HEK293 (cell line): ENCODE results near the gene TMEM271.

Experiments used
- CTCF ChIA-PET: fragments of 350-600 bp; formaldehyde crosslinking; extraction: SDS; loops from one replicate; lab custom pipeline; 2021; ENCODE audit warnings: antibody characterized with exemption; lab: Yijun Ruan, JAX
- POLR2A ChIA-PET: fragments of 300-600 bp; formaldehyde crosslinking; extraction: SDS; loops from one replicate; lab custom pipeline; 2020; ENCODE audit warnings: antibody characterized with exemption, inconsistent platforms; lab: Yijun Ruan, JAX
- H3K27ac ChIP-seq: fragments of 200-500 bp; sonication (Bioruptor generic); 2 replicates; pipeline ENCODE4 v1.5.1; 2014; ENCODE audit warnings: low read depth, low read length, control low read depth, inconsistent platforms; ENCODE audit errors: extremely low read depth
- H3K36me3 ChIP-seq, 2 experiments: fragments of 200-500 bp in 1 of 2; sonication (Bioruptor generic) in 1 of 2; 1 replicate in 1 of 2; 2 replicates in 1 of 2; pipeline ENCODE4 v1.5.1; 2014 to 2017; ENCODE audit warnings: inconsistent platforms in 2 of 2, low read length in 2 of 2; ENCODE audit not compliant: control insufficient read depth in 2 of 2, insufficient read depth in 1 of 2
- H3K4me1 ChIP-seq: fragments of 200-500 bp; sonication (Bioruptor generic); 2 replicates; pipeline ENCODE4 v1.5.1; 2014; ENCODE audit warnings: mild to moderate bottlenecking, low read length, inconsistent platforms; ENCODE audit not compliant: control insufficient read depth, insufficient read depth
- H3K4me3 ChIP-seq: 2 replicates; pipeline ENCODE4 v1.5.1; 2011; ENCODE audit warnings: low read depth, mild to moderate bottlenecking, control low read depth, low read length, moderate library complexity
- H3K9me3 ChIP-seq: fragments of 200-500 bp; sonication (Bioruptor generic); 2 replicates; pipeline ENCODE4 v1.5.1; 2014; ENCODE audit warnings: low read depth, low read length, inconsistent platforms; ENCODE audit not compliant: control insufficient read depth, insufficient read depth
- BCL6B ChIP-seq: fragments of 450-650 bp; formaldehyde crosslinking; IDR thresholded peaks from 2 replicates; pipeline ENCODE4 v1.5.1; 2017; ENCODE audit warnings: missing biosample characterization, missing genetic modification characterization
- GLI2 ChIP-seq: fragments of 450-650 bp; formaldehyde crosslinking; IDR thresholded peaks from 2 replicates; pipeline ENCODE4; 2017; ENCODE audit warnings: missing biosample characterization, missing genetic modification characterization, low read depth, borderline replicate concordance
- ZNF10 ChIP-seq: fragments of 450-650 bp; formaldehyde crosslinking; IDR thresholded peaks from 2 replicates; pipeline ENCODE4 v1.5.1; 2017; ENCODE audit warnings: missing biosample characterization, missing genetic modification characterization
- ZNF133 ChIP-seq: fragments of 450-650 bp; formaldehyde crosslinking; IDR thresholded peaks from 2 replicates; pipeline ENCODE4 v1.5.1; 2016; ENCODE audit warnings: missing biosample characterization, missing genetic modification characterization
- ZNF202 ChIP-seq: fragments of 450-650 bp; formaldehyde crosslinking; IDR thresholded peaks from 2 replicates; pipeline ENCODE4 v1.5.1; 2016; ENCODE audit warnings: missing biosample characterization, missing genetic modification characterization, borderline replicate concordance
- ZNF221 ChIP-seq: fragments of 450-650 bp; formaldehyde crosslinking; IDR thresholded peaks from 2 replicates; pipeline ENCODE4 v1.5.1; 2017; ENCODE audit warnings: missing biosample characterization, missing genetic modification characterization, borderline replicate concordance
- ZNF239 ChIP-seq: fragments of 450-650 bp; formaldehyde crosslinking; IDR thresholded peaks from 2 replicates; pipeline ENCODE4 v1.5.1; 2016; ENCODE audit warnings: missing biosample characterization, missing genetic modification characterization
- ZNF394 ChIP-seq: fragments of 450-650 bp; formaldehyde crosslinking; IDR thresholded peaks from 2 replicates; pipeline ENCODE4 v1.5.1; 2016; ENCODE audit warnings: missing biosample characterization, missing genetic modification characterization, mild to moderate bottlenecking, moderate library complexity, borderline replicate concordance
- ZNF544 ChIP-seq: fragments of 450-650 bp; formaldehyde crosslinking; IDR thresholded peaks from 2 replicates; pipeline ENCODE4 v1.5.0; 2017; ENCODE audit warnings: missing biosample characterization, missing genetic modification characterization
- ZNF548 ChIP-seq: fragments of 450-650 bp; formaldehyde crosslinking; IDR thresholded peaks from 2 replicates; pipeline ENCODE4 v1.5.1; 2016; ENCODE audit warnings: missing biosample characterization, missing genetic modification characterization
- ZNF560 ChIP-seq: fragments of 450-650 bp; formaldehyde crosslinking; IDR thresholded peaks from 2 replicates; pipeline ENCODE4 v1.5.1; 2017; ENCODE audit warnings: missing biosample characterization, missing genetic modification characterization, borderline replicate concordance
- ZNF629 ChIP-seq: fragments of 450-650 bp; formaldehyde crosslinking; IDR thresholded peaks from 2 replicates; pipeline ENCODE4 v1.5.1; 2017; ENCODE audit warnings: missing biosample characterization, missing genetic modification characterization
- ZNF747 ChIP-seq: fragments of 450-650 bp; formaldehyde crosslinking; IDR thresholded peaks from 2 replicates; pipeline ENCODE4 v1.5.1; 2016; ENCODE audit warnings: missing biosample characterization, missing genetic modification characterization
- ZSCAN16 ChIP-seq: fragments of 450-650 bp; formaldehyde crosslinking; IDR thresholded peaks from 2 replicates; pipeline ENCODE4 v1.5.1; 2016; ENCODE audit warnings: missing biosample characterization, missing genetic modification characterization
- ZSCAN30 ChIP-seq: fragments of 450-650 bp; IDR thresholded peaks from 2 replicates; pipeline ENCODE4 v1.5.1; 2018; ENCODE audit warnings: missing biosample characterization, mild to moderate bottlenecking, missing genetic modification characterization, moderate library complexity
- TF ChIP-seq, protein P1 (sequence below): fragments of 450-650 bp; formaldehyde crosslinking; IDR thresholded peaks from 2 replicates; pipeline ENCODE4 v1.5.1; 2016; ENCODE audit warnings: missing biosample characterization, missing genetic modification characterization
- TF ChIP-seq, protein P2 (sequence below): fragments of 450-650 bp; formaldehyde crosslinking; IDR thresholded peaks from 2 replicates; pipeline ENCODE4 v1.5.1; 2016; ENCODE audit warnings: missing biosample characterization, missing genetic modification characterization
- TF ChIP-seq, protein P3 (sequence below): fragments of 450-650 bp; formaldehyde crosslinking; IDR thresholded peaks from 2 replicates; pipeline ENCODE4 v1.5.1; 2016; ENCODE audit warnings: missing biosample characterization, missing genetic modification characterization
- TF ChIP-seq, protein P4 (sequence below): fragments of 450-650 bp; formaldehyde crosslinking; IDR thresholded peaks from 2 replicates; pipeline ENCODE4 v1.5.1; 2016; ENCODE audit warnings: missing biosample characterization, missing genetic modification characterization

Gene TMEM271

GRCh38 chr4:531076-531475 is 45.0 kb downstream of the TMEM271 start:
- H3K9me3 ChIP-seq, result no peaks in the 10 kb centered on the region
- CTCF ChIA-PET, result no interaction called here
- peaks cover 0 to 94% of the 10 kb centered on the region in 2 experiments; a peak in 1 of 3 replicates for H3K36me3 ChIP-seq
- H3K4me1 ChIP-seq, result no peaks in the 10 kb centered on the region
- H3K27ac ChIP-seq, result no peak overlapping the region
- H3K4me3 ChIP-seq, result no peak overlapping the region
- no peak for TF ChIP-seq GLI2 (tag by site-specific recombination)
- TF ChIP-seq, protein P1, sequence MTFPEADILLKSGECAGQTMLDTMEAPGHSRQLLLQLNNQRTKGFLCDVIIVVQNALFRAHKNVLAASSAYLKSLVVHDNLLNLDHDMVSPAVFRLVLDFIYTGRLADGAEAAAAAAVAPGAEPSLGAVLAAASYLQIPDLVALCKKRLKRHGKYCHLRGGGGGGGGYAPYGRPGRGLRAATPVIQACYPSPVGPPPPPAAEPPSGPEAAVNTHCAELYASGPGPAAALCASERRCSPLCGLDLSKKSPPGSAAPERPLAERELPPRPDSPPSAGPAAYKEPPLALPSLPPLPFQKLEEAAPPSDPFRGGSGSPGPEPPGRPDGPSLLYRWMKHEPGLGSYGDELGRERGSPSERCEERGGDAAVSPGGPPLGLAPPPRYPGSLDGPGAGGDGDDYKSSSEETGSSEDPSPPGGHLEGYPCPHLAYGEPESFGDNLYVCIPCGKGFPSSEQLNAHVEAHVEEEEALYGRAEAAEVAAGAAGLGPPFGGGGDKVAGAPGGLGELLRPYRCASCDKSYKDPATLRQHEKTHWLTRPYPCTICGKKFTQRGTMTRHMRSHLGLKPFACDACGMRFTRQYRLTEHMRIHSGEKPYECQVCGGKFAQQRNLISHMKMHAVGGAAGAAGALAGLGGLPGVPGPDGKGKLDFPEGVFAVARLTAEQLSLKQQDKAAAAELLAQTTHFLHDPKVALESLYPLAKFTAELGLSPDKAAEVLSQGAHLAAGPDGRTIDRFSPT (tag by site-specific recombination), result no peak
- TF ChIP-seq ZNF548 (tag by site-specific recombination), result no peak
- no peak for TF ChIP-seq ZNF133 (tag by site-specific recombination)
- TF ChIP-seq, protein P2, sequence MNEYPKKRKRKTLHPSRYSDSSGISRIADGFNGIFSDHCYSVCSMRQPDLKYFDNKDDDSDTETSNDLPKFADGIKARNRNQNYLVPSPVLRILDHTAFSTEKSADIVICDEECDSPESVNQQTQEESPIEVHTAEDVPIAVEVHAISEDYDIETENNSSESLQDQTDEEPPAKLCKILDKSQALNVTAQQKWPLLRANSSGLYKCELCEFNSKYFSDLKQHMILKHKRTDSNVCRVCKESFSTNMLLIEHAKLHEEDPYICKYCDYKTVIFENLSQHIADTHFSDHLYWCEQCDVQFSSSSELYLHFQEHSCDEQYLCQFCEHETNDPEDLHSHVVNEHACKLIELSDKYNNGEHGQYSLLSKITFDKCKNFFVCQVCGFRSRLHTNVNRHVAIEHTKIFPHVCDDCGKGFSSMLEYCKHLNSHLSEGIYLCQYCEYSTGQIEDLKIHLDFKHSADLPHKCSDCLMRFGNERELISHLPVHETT, result no peak
- TF ChIP-seq ZNF544 (tag by site-specific recombination), result no peak
- TF ChIP-seq ZSCAN16, result no peak
- no peak for TF ChIP-seq ZSCAN30 (tag by site-specific recombination)
- TF ChIP-seq BCL6B (tag by site-specific recombination), result no peak
- TF ChIP-seq ZNF747, result no peak
- no peak for TF ChIP-seq ZNF394 (tag by site-specific recombination)
- TF ChIP-seq ZNF629, result no peak
- no peak for TF ChIP-seq ZNF221 (tag by site-specific recombination)
- TF ChIP-seq ZNF202 (tag by site-specific recombination), result no peak
- TF ChIP-seq ZNF239 (tag by site-specific recombination), result no peak
- TF ChIP-seq, protein P3, sequence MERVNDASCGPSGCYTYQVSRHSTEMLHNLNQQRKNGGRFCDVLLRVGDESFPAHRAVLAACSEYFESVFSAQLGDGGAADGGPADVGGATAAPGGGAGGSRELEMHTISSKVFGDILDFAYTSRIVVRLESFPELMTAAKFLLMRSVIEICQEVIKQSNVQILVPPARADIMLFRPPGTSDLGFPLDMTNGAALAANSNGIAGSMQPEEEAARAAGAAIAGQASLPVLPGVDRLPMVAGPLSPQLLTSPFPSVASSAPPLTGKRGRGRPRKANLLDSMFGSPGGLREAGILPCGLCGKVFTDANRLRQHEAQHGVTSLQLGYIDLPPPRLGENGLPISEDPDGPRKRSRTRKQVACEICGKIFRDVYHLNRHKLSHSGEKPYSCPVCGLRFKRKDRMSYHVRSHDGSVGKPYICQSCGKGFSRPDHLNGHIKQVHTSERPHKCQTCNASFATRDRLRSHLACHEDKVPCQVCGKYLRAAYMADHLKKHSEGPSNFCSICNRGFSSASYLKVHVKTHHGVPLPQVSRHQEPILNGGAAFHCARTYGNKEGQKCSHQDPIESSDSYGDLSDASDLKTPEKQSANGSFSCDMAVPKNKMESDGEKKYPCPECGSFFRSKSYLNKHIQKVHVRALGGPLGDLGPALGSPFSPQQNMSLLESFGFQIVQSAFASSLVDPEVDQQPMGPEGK (tag by site-specific recombination), result no peak
- no peak for TF ChIP-seq ZNF10 (tag by site-specific recombination)
- TF ChIP-seq, protein P4, sequence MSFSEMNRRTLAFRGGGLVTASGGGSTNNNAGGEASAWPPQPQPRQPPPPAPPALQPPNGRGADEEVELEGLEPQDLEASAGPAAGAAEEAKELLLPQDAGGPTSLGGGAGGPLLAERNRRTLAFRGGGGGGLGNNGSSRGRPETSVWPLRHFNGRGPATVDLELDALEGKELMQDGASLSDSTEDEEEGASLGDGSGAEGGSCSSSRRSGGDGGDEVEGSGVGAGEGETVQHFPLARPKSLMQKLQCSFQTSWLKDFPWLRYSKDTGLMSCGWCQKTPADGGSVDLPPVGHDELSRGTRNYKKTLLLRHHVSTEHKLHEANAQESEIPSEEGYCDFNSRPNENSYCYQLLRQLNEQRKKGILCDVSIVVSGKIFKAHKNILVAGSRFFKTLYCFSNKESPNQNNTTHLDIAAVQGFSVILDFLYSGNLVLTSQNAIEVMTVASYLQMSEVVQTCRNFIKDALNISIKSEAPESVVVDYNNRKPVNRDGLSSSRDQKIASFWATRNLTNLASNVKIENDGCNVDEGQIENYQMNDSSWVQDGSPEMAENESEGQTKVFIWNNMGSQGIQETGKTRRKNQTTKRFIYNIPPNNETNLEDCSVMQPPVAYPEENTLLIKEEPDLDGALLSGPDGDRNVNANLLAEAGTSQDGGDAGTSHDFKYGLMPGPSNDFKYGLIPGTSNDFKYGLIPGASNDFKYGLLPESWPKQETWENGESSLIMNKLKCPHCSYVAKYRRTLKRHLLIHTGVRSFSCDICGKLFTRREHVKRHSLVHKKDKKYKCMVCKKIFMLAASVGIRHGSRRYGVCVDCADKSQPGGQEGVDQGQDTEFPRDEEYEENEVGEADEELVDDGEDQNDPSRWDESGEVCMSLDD (tag by site-specific recombination), result no peak
- no peak for TF ChIP-seq ZNF560 (tag by site-specific recombination)
- POLR2A ChIA-PET, result no interaction called here
